HUES64 (cell line): ENCODE results near the gene SEC31A.
"Not testable (repeated sequence)": the region's sequence is repeated elsewhere in the genome, so short reads cannot be mapped to it uniquely, and the experiment has no call there.

Experiments
- H3K27ac ChIP-seq: 2 replicates; pipeline ENCODE4 v1.7.0; 2013; ENCODE audit warnings: low read depth, low read length, inconsistent platforms
- H3K27me3 ChIP-seq: 2 replicates; pipeline ENCODE4 v1.6.1; 2013; ENCODE audit warnings: mild to moderate bottlenecking, low read length; ENCODE audit not compliant: insufficient read depth
- H3K36me3 ChIP-seq: 2 replicates; pipeline ENCODE4 v1.6.1; 2013; ENCODE audit warnings: mild to moderate bottlenecking, low read length; ENCODE audit not compliant: insufficient read depth
- H3K4me1 ChIP-seq: 2 replicates; pipeline ENCODE4 v1.6.1; 2013; ENCODE audit warnings: mild to moderate bottlenecking, low read length, moderate library complexity; ENCODE audit not compliant: insufficient read depth
- H3K4me3 ChIP-seq: 2 replicates; pipeline ENCODE4 v1.5.1; 2013; ENCODE audit warnings: mild to moderate bottlenecking, low read length, moderate library complexity
- H3K9ac ChIP-seq: 2 replicates; pipeline ENCODE4 v1.6.1; 2013; ENCODE audit warnings: mild to moderate bottlenecking, low read depth, low read length
- H3K9me3 ChIP-seq: 2 replicates; pipeline ENCODE4 v1.6.1; 2013; ENCODE audit warnings: low read depth, low read length; ENCODE audit not compliant: insufficient read depth
- WGBS: fragments of 150-250, 120-280 bp; methylation state at CpG from one replicate; pipeline ENCODE4 v1.1.7; 2013; ENCODE audit warnings: missing lambda C conversion rate; 5-methylcytosine and 5-hydroxymethylcytosine counted together

The SEC31A gene

GRCh38 chr4:82860487-82860886 is 30.5 kb downstream of the SEC31A start:
- not testable (repeated sequence) for H3K27ac ChIP-seq, H3K9me3 ChIP-seq, H3K9ac ChIP-seq, H3K4me3 ChIP-seq, H3K4me1 ChIP-seq, H3K27me3 ChIP-seq
- peaks cover 81% of the 10 kb centered on the region for H3K36me3 ChIP-seq
- WGBS: 96% methylated on average over 2 of the region's 2 CpGs

GRCh38 chr4:82852751-82853285 is 38.1 kb downstream of the SEC31A start:
- Histone ChIP-seq H3K4me3 (no peak overlapping the region), H3K9ac (no peak overlapping the region), H3K27ac (no peak overlapping the region), H3K27me3 (no peaks in the 10 kb centered on the region), H3K9me3 (no peaks in the 10 kb centered on the region), H3K36me3 (peaks cover 98% of the 10 kb centered on the region), H3K4me1 (no peaks in the 10 kb centered on the region)
- 75% methylated on average over 5 of the region's 5 CpGs for WGBS

GRCh38 chr4:82851885-82852750 is 38.8 kb downstream of the SEC31A start:
- H3K27ac ChIP-seq: no peak overlapping the region

DNA sequence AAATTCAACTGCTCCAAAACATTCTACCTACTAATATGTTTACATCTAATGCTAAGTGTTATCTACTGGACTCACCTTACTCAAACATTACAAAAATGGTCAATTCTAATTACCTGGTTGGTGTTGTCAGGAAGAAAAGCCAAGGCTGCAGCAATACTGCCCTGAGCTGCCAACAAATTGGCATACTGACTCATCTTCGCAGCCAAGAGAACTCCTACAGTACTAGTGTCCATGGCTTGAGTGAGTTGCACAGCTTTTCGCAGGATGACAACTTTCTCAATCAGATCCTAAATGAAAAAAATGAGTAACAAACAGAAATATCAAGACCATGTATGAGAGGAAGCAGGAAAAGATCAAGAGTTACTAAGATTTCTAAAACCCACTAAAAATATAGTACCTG is 39.6 kb downstream of the SEC31A start:
- no peak overlapping the region for H3K4me3 ChIP-seq
- no peaks in the 10 kb centered on the region for H3K4me1 ChIP-seq
- H3K27me3 ChIP-seq: no peaks in the 10 kb centered on the region
- H3K9ac ChIP-seq: no peak overlapping the region
- H3K27ac ChIP-seq: no peak overlapping the region
- no peaks in the 10 kb centered on the region for H3K9me3 ChIP-seq
- H3K36me3 ChIP-seq: peaks cover 97% of the 10 kb centered on the region
- WGBS: 98% methylated on average over 2 of the region's 2 CpGs

More at GRCh38 chr4:82851885-82852750, 38.8 kb downstream of the SEC31A start:
- Histone ChIP-seq H3K9me3 (no peaks in the 10 kb centered on the region), H3K36me3 (peaks cover 98% of the 10 kb centered on the region), H3K4me3 (no peak overlapping the region), H3K9ac (no peak overlapping the region), H3K27me3 (no peaks in the 10 kb centered on the region), H3K4me1 (no peaks in the 10 kb centered on the region)
- WGBS: 93% methylated on average over 1 of the region's 1 CpG

- Histone ChIP-seq H3K4me1 (no peaks in the 10 kb centered on the region), H3K27ac (no peak overlapping the region), H3K27me3 (no peaks in the 10 kb centered on the region), H3K9ac (no peak overlapping the region), H3K36me3 (peaks cover 94% of the 10 kb centered on the region), H3K4me3 (no peak overlapping the region), H3K9me3 (no peaks in the 10 kb centered on the region)
Measured at GRCh38 chr4:82850684-82851083, 40.3 kb downstream of the SEC31A start.

DNA sequence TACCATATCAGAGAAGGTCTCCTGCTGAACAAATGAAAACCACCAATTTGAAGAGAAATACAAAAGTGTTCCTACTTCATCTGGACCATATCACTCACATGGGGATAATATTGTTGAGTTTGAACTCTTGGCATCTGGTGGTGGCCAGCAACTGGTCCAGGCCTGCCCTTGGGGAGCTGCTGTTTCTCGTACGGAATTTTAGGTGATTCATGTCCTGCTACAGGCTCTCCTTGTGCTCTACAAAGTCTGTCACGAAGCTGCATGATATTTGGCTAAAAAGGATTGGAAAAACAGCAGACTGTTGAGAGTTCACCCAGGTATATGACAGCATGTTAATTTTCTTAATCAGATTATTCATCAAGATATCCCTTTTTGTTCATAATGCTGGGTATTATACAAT is 42.2 kb downstream of the SEC31A start:
- Histone ChIP-seq H3K27me3 (no peaks in the 10 kb centered on the region), H3K4me3 (no peak overlapping the region), H3K27ac (no peak overlapping the region), H3K36me3 (peaks cover 94% of the 10 kb centered on the region), H3K9me3 (no peaks in the 10 kb centered on the region), H3K4me1 (no peaks in the 10 kb centered on the region), H3K9ac (no peak overlapping the region)
- 88% methylated on average over 3 of the region's 3 CpGs for WGBS

- Histone ChIP-seq H3K4me1 (no peaks in the 10 kb centered on the region), H3K36me3 (peaks cover 87% of the 10 kb centered on the region), H3K4me3 (no peak overlapping the region), H3K9me3 (no peaks in the 10 kb centered on the region), H3K9ac (no peak overlapping the region), H3K27me3 (no peaks in the 10 kb centered on the region), H3K27ac (no peak overlapping the region)
Measured at GRCh38 chr4:82842593-82842992, 48.4 kb downstream of the SEC31A start.

DNA sequence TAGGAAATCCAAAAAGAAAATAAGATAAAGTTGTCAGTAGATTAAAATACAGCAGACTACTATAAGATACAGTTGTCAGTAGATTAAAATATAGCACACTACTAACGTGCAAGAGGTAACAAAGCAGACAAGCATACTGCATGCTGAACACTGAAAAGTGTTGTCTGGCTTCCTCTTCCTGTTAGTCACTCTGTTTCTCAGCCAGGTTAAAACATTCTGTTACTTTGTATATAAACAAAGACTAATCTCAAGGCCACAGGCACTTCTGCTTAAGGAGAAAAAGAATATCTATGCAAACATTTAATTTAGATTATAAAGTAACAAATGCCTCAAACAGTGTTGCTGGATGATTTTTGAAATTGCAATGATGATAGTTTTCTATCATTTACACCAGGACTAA is 51.3 kb downstream of the SEC31A start:
- peaks cover 84% of the 10 kb centered on the region for H3K36me3 ChIP-seq
- WGBS: 100% methylated on average over 1 of the region's 1 CpG

DNA sequence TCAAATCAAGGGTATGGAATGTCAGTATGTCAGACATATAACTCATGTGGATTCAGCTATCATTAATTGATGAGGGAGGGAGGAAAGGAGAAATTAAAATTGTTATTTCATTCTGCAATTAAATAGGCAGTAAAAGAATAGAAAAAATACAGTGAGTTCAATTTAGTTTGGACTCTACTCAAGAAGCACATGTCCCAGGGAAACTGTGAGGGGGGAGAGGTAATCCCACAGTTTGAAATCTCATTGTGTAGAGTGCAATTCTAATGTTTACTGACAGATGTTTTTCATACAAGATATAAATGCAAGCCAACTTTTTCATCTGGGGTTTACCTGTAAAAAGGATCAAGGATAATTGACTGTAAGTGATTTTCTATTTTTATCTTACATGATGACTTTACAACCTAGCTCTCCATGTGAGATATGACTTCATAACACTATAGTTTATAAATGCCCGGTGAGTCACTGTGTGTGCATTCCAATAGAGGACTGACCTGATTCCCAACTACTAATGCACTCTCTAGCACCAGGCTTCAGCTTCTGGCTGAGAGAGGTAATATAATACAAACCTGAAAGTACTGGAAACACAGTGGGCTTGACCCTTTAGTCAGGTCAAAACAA is 57.1 kb downstream of the SEC31A start:
- Histone ChIP-seq H3K27me3 (no peaks in the 10 kb centered on the region), H3K4me1 (no peaks in the 10 kb centered on the region), H3K9ac (no peak overlapping the region), H3K9me3 (no peaks in the 10 kb centered on the region), H3K36me3 (peaks cover 75% of the 10 kb centered on the region), H3K27ac (no peak overlapping the region), H3K4me3 (no peak overlapping the region)
- 100% methylated on average over 1 of the region's 1 CpG for WGBS

More for the DNA sequence above, 51.3 kb downstream of the SEC31A start:
- no peak overlapping the region for H3K4me3 ChIP-seq
- H3K27me3 ChIP-seq: no peaks in the 10 kb centered on the region
- no peaks in the 10 kb centered on the region for H3K9me3 ChIP-seq
- no peak overlapping the region for H3K9ac ChIP-seq
- H3K4me1 ChIP-seq: no peaks in the 10 kb centered on the region
- no peak overlapping the region for H3K27ac ChIP-seq

GRCh38 chr4:82833060-82833459 is 57.9 kb downstream of the SEC31A start:
- H3K9ac ChIP-seq, H3K9me3 ChIP-seq, H3K4me1 ChIP-seq, H3K4me3 ChIP-seq, H3K27ac ChIP-seq, H3K27me3 ChIP-seq: not testable (repeated sequence)
- WGBS: 89% methylated on average over 3 of the region's 4 CpGs
- peaks cover 76% of the 10 kb centered on the region for H3K36me3 ChIP-seq

GRCh38 chr4:82825425-82825824 is 65.5 kb downstream of the SEC31A start:
- Histone ChIP-seq H3K27ac (no peak overlapping the region), H3K9ac (no peak overlapping the region), H3K27me3 (no peaks in the 10 kb centered on the region), H3K9me3 (no peaks in the 10 kb centered on the region), H3K36me3 (peaks cover 97% of the 10 kb centered on the region), H3K4me3 (no peak overlapping the region), H3K4me1 (no peaks in the 10 kb centered on the region)
- 91% methylated on average over 3 of the region's 3 CpGs for WGBS
